Transverse colon (tissue), 4 donors: ENCODE data around the gene SHROOM2. TPM values are rescaled to one million over a fixed set of nuclear protein-coding genes. Genes with fewer than 3 reads are reported as not detected.
"Not testable (repeated sequence)": the region's sequence is repeated elsewhere in the genome, so short reads cannot be mapped to it uniquely, and the experiment has no call there.

ENCODE experiments used
- DNase-seq: peaks from one replicate; pipeline ENCODE4 v3.0.0-alpha.2; 2019
- H3K27ac ChIP-seq, 4 donors: fragments of 200-600 bp; sonication (generic); 2 replicates each; pipeline ENCODE4 v1.5.1; 2016 to 2018; ENCODE audit warnings: inconsistent platforms in 4 of 4
- H3K27me3 ChIP-seq: fragments of 200-600 bp; sonication (generic); 2 replicates; pipeline ENCODE4 v1.5.1; 2017; ENCODE audit warnings: inconsistent platforms
- H3K36me3 ChIP-seq, 4 donors: fragments of 200-600 bp; sonication (generic); 2 replicates each; pipeline ENCODE4 v1.5.1; 2017 to 2019; ENCODE audit warnings: inconsistent platforms in 4 of 4
- H3K4me1 ChIP-seq, 4 donors: fragments of 200-600 bp; sonication (generic); 2 replicates each; pipeline ENCODE4 v1.5.1; 2017 to 2020; ENCODE audit warnings: inconsistent platforms in 4 of 4
- H3K4me3 ChIP-seq, 4 donors: fragments of 200-600 bp; sonication (generic); 1 replicate in 1 of 4; 2 replicates in 3 of 4; pipeline versions ENCODE4 v1.5.1 to v1.6.1; 2017 to 2019; ENCODE audit warnings: inconsistent platforms in 4 of 4
- H3K9me3 ChIP-seq, 2 donors: fragments of 200-600 bp; sonication (generic); 2 replicates each; pipeline ENCODE4 v1.5.1; 2017 to 2019; ENCODE audit warnings: inconsistent platforms in 2 of 2
- CTCF ChIP-seq, 5 experiments: fragments of 200-600 bp in 3 of 5; fragments of 450-650 bp in 2 of 5; sonication (generic) in 3 of 5; IDR thresholded peaks; 1 replicate in 2 of 5; 2 replicates in 3 of 5; pipeline ENCODE4 v1.5.1; 2016 to 2017; ENCODE audit warnings: antibody characterized with exemption in 5 of 5, inconsistent platforms in 3 of 5, mild to moderate bottlenecking in 2 of 5, moderate library complexity in 1 of 5
- EP300 ChIP-seq: sonication (generic); formaldehyde crosslinking; IDR thresholded peaks from one replicate; pipeline ENCODE4 v1.6.1; 2017; ENCODE audit warnings: antibody characterized with exemption, low read depth
- POLR2A ChIP-seq: fragments of 450-650 bp; IDR thresholded peaks from one replicate; pipeline ENCODE4 v1.6.1; 2016; ENCODE audit warnings: antibody characterized with exemption, mild to moderate bottlenecking, moderate library complexity
- POLR2AphosphoS5 ChIP-seq, 3 donors: sonication (generic); formaldehyde crosslinking; IDR thresholded peaks; one replicate each; pipeline ENCODE4 v1.6.1; 2016; ENCODE audit warnings: antibody characterized with exemption in 3 of 3
- WGBS, 2 donors: methylation state at CpG; one replicate each; pipeline ENCODE4 v1.1.5; 2018; ENCODE audit warnings: low coverage in 1 of 2; 5-methylcytosine and 5-hydroxymethylcytosine counted together
- in situ Hi-C, 4 donors: fragments of 200-750 bp; cut with MboI; loops; one replicate each; pipeline versions ENCODE4 v1.15.0 to v1.15.1; 2017; ENCODE audit warnings: low sequenced_read_pairs in 3 of 4, low pct_ligation_motif_present in 1 of 4, low pct_unique_long_range_greater_than_20kb in 1 of 4
- intact Hi-C: fragments of 100-400 bp; cut with DNase I; formaldehyde crosslinking; loops from one replicate; pipeline ENCODE4 v1.15.1; 2023; ENCODE audit warnings: low total_unique reads
- total RNA-seq, 4 donors: library from RNA; depleted of rRNA; stranded (reverse); fragments of >200 nt; gene quantifications; one replicate each; pipeline ENCODE4 v1.1.0, GENCODE V29; 2016

SHROOM2 gene
- total RNA-seq, 4 donors from 2014 or later: 8.9 to 20.6 (median 11.3) TPM

GRCh38 chrX:9765072-9765736, 21.0 kb upstream of the SHROOM2 start:
- in situ Hi-C loops: no loop called here
- H3K4me1 ChIP-seq: no peaks in the 10 kb centered on the region
- H3K9me3 ChIP-seq: no peaks in the 10 kb centered on the region
- no peak overlapping the region for H3K27ac ChIP-seq
- WGBS, 2 donors: 53% methylated on average over 60 of the region's 67 CpGs; no CpG with 5 or more reads in 1 of the 2 donors
- TF ChIP-seq POLR2A (no peak), CTCF (IDR thresholded peaks at IDR 0.05) (no peak)
- intact Hi-C loops: loop anchor here (5.0 kb wide), 1 partner anchor 1767 kb away; no protein-coding TSS in a partner anchor
- no peaks in the 10 kb centered on the region for H3K36me3 ChIP-seq
- H3K4me3 ChIP-seq: no peak overlapping the region
- DNase-seq: no peak
- peaks cover 10% of the 10 kb centered on the region for H3K27me3 ChIP-seq

- TF ChIP-seq CTCF (IDR thresholded peaks at IDR 0.05) (no peak), POLR2AphosphoS5 (IDR thresholded peaks at IDR 0.05) (no peak), EP300 (no peak), POLR2A (no peak)
- peaks cover 10% of the 10 kb centered on the region for H3K27me3 ChIP-seq
- H3K9me3 ChIP-seq: no peaks in the 10 kb centered on the region
- no peak for DNase-seq
- in situ Hi-C loops: no loop called here
- H3K27ac ChIP-seq: no peak within 1 kb of the TSS
- H3K36me3 ChIP-seq: no peaks in the 10 kb centered on the region
- H3K4me1 ChIP-seq: no peaks in the 10 kb centered on the region
- intact Hi-C loops: loop anchor here (5.0 kb wide), 1 partner anchor 1767 kb away; no protein-coding TSS in a partner anchor
- no peak within 1 kb of the TSS for H3K4me3 ChIP-seq
- WGBS, 2 donors: 48% methylated on average over 26 of the region's 26 CpGs; no CpG with 5 or more reads in 1 of the 2 donors
Observed at GRCh38 chrX:9765737-9766097, 20.5 kb upstream of the SHROOM2 start, which contains the start of gene GPR143. Gene GPR143, minus strand, starts transcription at chrX:9765847. Its CDS starts 30 bp downstream, at chrX:9765817.

GRCh38 chrX:9767375-9767774, 18.9 kb upstream of the SHROOM2 start:
- no peaks in the 10 kb centered on the region for H3K36me3 ChIP-seq
- no peak overlapping the region for H3K27ac ChIP-seq
- H3K4me3 ChIP-seq: no peak overlapping the region
- intact Hi-C loops: loop anchor here (5.0 kb wide), 1 partner anchor 1765 kb away; no protein-coding TSS in a partner anchor
- no peaks in the 10 kb centered on the region for H3K4me1 ChIP-seq
- H3K27me3 ChIP-seq: peaks cover 10% of the 10 kb centered on the region
- in situ Hi-C loops: no loop called here
- TF ChIP-seq EP300: no peak
- TF ChIP-seq POLR2AphosphoS5 (IDR thresholded peaks at IDR 0.05): no peak
- TF ChIP-seq POLR2A: no peak
- DNase-seq: no peak
- H3K9me3 ChIP-seq: no peaks in the 10 kb centered on the region
- 37% methylated on average over 6 of the region's 6 CpGs; no CpG with 5 or more reads in 1 of the 2 donors for WGBS, 2 donors

- H3K36me3 ChIP-seq, H3K27ac ChIP-seq, H3K27me3 ChIP-seq, H3K4me1 ChIP-seq, in situ Hi-C loops, H3K9me3 ChIP-seq, H3K4me3 ChIP-seq, DNase-seq: not testable (repeated sequence)
- intact Hi-C loops: loop anchor here (5.0 kb wide), 1 partner anchor 1764 kb away; no protein-coding TSS in a partner anchor
- WGBS, 2 donors: 73% methylated on average over 5 of the region's 5 CpGs; no CpG with 5 or more reads in 1 of the 2 donors
Observed at GRCh38 chrX:9768321-9768839, 17.8 kb upstream of the SHROOM2 start.

GRCh38 chrX:9770319-9770718, 15.9 kb upstream of the SHROOM2 start:
- no peaks in the 10 kb centered on the region for H3K4me1 ChIP-seq
- H3K27ac ChIP-seq: no peak overlapping the region
- no peaks in the 10 kb centered on the region for H3K36me3 ChIP-seq
- in situ Hi-C loops: no loop called here
- H3K9me3 ChIP-seq: no peaks in the 10 kb centered on the region
- WGBS, 2 donors: 0 to 26% methylated on average over 1 of the region's 1 CpG
- TF ChIP-seq POLR2AphosphoS5 (IDR thresholded peaks at IDR 0.05) (no peak), CTCF (IDR thresholded peaks at IDR 0.05) (no peak), POLR2A (no peak), EP300 (no peak)
- peaks cover 6% of the 10 kb centered on the region for H3K27me3 ChIP-seq
- H3K4me3 ChIP-seq: no peak overlapping the region
- intact Hi-C loops: no loop called here
- no peak for DNase-seq
